GM12864 (cell line): Measurements from ENCODE around the gene TYMP.

ENCODE experiments used
- DNase-seq: peaks from one replicate; pipeline ENCODE4 v3.0.0-alpha.2; 2011; ENCODE audit warnings: low read depth
- H3K4me3 ChIP-seq: 2 replicates; pipeline ENCODE4 v1.5.1; 2011; ENCODE audit warnings: mild to moderate bottlenecking, low read depth, low read length, control low read depth
- TF ChIP-seq, protein P1 (sequence below): IDR thresholded peaks from 2 replicates; pipeline ENCODE4 v1.5.1; 2011; ENCODE audit warnings: low read depth, mild to moderate bottlenecking, moderate library complexity, low read length, control low read depth, inconsistent platforms; ENCODE audit errors: missing control alignments

The TYMP gene

GRCh38 chr22:50575426-50575941 lies 45.7 kb upstream of the TYMP start:
- DNase-seq = no peak
- no peak overlapping the region for H3K4me3 ChIP-seq
- TF ChIP-seq, protein P1, sequence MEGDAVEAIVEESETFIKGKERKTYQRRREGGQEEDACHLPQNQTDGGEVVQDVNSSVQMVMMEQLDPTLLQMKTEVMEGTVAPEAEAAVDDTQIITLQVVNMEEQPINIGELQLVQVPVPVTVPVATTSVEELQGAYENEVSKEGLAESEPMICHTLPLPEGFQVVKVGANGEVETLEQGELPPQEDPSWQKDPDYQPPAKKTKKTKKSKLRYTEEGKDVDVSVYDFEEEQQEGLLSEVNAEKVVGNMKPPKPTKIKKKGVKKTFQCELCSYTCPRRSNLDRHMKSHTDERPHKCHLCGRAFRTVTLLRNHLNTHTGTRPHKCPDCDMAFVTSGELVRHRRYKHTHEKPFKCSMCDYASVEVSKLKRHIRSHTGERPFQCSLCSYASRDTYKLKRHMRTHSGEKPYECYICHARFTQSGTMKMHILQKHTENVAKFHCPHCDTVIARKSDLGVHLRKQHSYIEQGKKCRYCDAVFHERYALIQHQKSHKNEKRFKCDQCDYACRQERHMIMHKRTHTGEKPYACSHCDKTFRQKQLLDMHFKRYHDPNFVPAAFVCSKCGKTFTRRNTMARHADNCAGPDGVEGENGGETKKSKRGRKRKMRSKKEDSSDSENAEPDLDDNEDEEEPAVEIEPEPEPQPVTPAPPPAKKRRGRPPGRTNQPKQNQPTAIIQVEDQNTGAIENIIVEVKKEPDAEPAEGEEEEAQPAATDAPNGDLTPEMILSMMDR = no peak

DNA sequence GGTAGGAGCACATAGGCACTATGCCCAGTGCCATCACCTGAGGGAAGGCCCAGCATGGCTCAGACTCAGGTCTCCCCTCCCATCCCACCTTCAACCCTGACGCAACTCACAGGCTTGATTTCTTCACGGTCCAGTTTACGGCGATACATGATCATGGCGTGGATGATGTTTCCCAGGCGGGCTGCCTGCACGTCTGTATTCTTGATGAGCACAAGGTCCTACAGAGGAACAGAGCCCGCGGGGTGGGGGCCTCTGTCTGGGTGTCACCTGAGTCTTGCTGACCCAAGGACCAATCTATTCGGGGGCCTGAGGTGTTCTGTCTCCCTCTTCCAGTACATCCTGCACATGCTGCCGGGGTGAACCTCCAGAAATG lies 44.6 kb upstream of the TYMP start:
- DNase-seq = no peak
- H3K4me3 ChIP-seq = no peak overlapping the region
- TF ChIP-seq, protein P1 = no peak

DNA sequence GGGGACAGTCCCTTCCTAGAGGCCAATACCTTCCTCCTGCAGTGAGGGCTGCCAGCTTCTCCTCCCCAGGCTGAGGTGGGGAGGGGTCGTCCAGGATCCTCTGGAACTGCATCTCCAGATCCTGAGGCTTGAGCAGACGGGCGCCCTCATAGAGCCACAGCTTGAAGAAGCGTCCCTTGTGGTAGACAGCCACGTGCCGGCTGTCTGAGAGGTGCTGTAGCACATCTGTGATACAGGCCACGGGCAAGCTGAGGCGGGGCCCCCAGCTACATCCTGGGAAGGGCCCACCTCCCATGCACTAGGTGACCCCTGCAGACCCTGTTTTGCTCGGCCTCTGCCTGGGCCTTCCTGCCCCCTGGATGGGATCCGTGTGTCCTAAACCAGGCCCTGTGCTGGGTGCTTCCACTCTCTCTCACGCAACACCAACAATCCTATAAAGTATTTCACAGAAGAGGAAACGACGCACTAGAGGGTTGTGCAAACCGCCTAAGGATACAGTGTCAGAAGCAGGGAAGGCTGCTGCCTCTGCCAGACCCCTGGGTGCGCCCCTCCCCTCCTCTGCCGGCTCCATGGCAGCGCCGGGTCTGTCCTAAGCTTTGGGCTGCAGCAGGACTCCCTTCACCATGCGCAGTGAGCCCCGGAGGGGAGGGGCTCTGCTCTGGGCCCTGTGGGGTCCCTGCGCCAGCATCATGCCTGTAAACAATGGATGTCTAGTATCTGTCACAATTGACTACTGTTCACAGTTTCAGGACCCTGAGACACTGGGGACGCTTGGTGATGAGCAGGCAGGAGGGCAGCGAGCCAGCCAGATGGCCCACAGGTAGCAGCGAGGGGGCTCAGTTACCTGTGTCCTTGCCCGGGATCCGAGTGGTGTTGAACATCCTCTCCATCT lies 43.9 kb upstream of the TYMP start:
- DNase-seq = no peak

GRCh38 chr22:50572965-50573364 lies 43.2 kb upstream of the TYMP start:
- no peak for DNase-seq
- TF ChIP-seq, protein P1 = no peak
- no peak overlapping the region for H3K4me3 ChIP-seq

More for the DNA sequence above, 43.9 kb upstream of the TYMP start:
- TF ChIP-seq, protein P1 = no peak
- no peak overlapping the region for H3K4me3 ChIP-seq

- DNase-seq = no peak
- TF ChIP-seq, protein P1 = no peak
- H3K4me3 ChIP-seq = no peak overlapping the region
Measured at GRCh38 chr22:50571264-50572175, 41.7 kb upstream of the TYMP start.

DNA sequence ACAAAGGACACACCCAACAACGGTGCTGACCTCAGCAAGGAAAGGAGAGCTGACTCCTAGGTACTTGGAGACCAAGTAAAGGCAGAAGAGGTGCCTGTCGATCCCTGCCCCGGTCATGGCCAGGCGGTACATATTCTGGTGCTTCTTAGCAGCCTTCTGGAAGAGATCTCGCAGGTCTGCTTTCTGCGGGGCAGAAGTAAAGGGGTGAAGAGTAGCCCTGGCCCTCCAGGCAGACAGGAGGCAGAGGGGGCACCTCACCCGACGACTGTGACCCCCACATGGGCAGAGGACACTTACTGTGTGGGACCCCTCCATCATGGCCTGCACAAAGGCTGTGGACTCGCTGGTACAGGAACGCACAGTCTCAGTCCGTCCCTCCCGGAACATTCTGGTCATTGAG lies 41.0 kb upstream of the TYMP start:
- H3K4me3 ChIP-seq = no peak overlapping the region
- TF ChIP-seq, protein P1 = no peak
- no peak for DNase-seq
